Activated gamma-delta T cell treated with anti-CD3 and anti-CD28 coated beads, Interleukin-2, amount 50 U/mL, for 16 hours (primary cell): ENCODE results near the gene DDAH1.
"Not testable (repeated sequence)": the region's sequence is repeated elsewhere in the genome, so short reads cannot be mapped to it uniquely, and the experiment has no call there.

Experiments
- DNase-seq: peaks from one replicate; pipeline ENCODE4 v3.0.0-alpha.2; 2020; ENCODE audit warnings: low read depth

DDAH1 gene

GRCh38 chr1:85465099-85465785 lies at the start of gene DDAH1:
TSS of gene DDAH1 (minus strand) at chr1:85465159. CDS start at chr1:85465045, 114 bp downstream.
- no peak for DNase-seq

- not testable (repeated sequence) for DNase-seq
Measured at GRCh38 chr1:85513998-85514397, 49.0 kb upstream of the DDAH1 start.

DNA sequence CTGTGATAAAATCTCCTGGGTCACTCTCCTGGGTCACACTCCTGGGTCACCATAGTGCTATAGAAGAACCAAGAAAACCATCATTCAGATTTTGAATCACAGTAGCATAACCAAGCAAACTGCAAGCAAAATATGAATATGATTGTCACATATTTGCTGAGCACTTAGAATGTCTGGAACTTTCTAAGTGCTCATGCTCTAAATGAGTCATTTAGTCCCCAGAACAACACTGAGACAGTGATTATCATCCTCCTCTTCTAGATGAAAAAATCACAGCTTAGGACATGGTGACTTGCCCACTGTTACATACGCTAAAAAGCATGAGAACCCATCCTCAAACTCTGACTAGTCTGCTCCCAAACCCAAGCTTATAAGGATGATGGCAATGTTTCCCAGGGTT lies 39.5 kb upstream of the DDAH1 start:
- no peak for DNase-seq

GRCh38 chr1:85502625-85503083 lies 37.7 kb upstream of the DDAH1 start:
- DNase-seq: no peak

GRCh38 chr1:85502171-85502570 lies 37.2 kb upstream of the DDAH1 start:
- DNase-seq: no peak

GRCh38 chr1:85501355-85501898 lies 36.5 kb upstream of the DDAH1 start:
- no peak for DNase-seq

DNA sequence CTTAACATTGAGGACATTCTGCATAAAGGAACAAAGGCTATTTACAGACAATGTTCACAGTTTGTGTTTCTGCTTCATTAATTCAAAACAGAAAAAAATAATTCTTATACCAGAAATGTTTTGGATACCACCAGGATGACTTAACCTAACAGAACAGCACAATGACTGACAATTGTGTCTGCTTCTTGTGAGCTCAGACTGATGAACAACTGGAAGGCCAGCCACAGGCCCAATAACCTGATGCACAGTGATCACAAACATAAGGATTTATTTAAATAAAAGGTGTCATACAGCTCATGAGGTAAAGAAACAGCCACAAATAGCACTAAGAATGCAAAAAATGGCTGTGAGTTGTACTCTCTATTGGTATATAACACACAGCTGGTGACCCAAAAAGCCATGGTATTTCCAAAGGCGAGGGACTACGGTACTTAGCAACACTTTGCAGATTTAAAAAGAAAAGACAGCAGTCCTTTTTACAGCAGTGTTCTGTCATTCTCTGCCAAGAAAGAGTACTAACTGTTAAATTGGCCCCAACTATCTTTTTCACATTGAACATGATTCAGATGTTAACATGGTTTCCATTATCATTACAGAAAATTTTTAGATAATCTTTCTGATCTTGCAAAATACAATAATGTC lies 32.1 kb upstream of the DDAH1 start:
- DNase-seq: no peak

- DNase-seq: no peak
Measured at GRCh38 chr1:85495556-85495955, 30.6 kb upstream of the DDAH1 start.

DNA sequence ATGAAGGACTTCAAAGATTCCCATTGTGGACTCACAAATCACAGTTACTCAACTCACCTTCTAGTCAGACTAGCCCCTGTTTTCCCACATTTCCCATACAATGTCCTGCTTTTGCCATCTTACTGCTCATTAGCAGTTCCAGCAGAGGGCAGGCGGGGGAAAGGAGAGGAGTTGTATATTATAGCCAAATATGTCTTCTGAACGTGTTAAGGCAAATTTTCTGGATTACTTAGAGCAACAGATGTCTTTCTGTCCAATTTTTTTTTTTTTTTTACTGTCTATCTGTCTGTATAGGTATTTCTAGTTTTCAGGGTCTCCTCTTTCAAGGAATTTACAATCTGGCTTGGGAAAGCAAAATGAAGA lies 29.9 kb upstream of the DDAH1 start:
- DNase-seq: no peak

- DNase-seq: no peak
Measured at GRCh38 chr1:85494074-85494903, 29.3 kb upstream of the DDAH1 start.

DNA sequence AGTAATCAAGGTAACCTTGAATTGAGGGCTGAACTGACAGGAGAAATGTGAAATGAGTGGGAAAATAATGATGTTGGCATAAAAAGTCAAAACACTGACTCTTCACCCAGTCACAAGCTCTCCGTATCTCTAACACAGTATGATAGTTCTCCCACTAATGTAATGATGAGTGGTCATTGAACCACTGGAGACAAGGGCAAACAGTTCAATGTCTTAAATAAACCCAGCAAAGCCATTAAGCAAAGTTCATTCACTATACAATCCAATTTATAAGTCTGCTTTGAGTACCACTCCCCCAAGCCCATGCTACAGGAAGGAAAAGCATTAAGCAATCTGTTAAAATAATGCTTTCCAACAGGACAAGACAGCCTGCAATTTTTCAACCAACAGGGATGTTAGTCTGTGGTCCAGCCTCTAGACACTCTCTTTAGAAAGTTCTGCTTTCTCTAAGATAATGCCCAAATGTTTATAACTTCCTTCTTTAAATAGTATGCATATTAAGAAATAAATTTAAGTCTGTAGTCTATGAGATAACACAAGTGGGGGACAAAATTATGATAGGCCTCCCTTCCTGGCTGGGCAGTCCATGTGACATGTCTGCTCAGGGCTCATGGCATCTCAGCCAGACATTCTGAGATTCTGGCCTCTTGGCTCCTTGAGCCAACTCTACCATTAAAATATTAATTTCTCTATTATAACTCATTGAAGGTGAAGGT lies 25.5 kb upstream of the DDAH1 start:
- no peak for DNase-seq

DNA sequence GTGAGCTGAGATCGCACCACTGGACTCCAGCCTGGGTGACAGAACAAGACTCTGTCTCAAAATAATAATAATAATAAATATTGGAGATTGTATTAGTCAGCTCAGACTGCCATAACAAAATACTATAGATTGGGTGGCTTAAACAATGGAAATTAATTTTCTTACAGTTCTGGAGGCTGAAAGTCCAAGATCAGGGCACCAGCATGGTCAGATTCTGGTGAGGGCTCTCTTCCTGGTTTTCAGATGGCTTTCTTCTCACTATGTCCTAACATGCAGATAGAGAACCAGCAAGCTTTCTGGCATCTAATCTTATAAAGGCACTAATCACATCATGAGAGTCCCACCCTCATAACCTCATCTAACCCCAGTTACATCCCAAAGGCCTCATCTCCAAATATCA lies 23.2 kb upstream of the DDAH1 start:
- no peak for DNase-seq

DNA sequence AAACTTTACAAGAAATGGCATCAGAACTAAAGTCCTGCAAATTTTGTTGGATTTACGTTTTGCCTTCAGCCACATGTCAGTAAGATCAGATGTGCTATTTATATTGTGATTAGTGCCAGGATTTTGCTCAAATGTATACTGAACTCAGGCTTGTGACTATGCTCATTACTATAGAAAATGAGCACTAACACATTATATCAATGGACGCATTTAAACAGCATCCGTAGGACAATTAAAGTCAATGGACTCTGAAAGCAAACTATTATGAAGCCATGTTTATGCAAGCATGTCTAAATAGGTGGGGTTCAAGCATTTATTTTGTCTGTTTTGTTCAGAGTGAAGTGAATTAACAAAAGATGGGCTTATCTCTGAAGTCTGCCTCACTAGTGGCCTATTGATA lies 20.6 kb upstream of the DDAH1 start:
- DNase-seq: no peak

DNA sequence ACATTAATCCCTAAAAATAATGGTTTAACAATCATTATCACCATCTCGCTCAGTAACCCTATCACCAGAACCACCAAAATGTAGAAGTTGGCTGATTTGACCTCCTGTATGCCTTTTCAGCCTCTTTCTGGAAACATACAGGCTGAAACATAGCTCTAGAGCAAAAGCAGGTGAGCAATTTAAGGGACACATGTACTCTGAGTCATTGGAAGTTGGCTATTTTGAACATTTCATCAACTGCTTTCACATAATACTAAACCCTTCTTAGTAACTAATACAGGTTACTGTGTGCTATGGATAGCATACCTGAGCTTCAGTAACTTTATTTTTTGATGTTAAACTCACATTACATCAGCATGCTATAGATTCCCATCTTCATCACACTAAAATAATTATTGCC lies 19.8 kb upstream of the DDAH1 start:
- DNase-seq: no peak

DNA sequence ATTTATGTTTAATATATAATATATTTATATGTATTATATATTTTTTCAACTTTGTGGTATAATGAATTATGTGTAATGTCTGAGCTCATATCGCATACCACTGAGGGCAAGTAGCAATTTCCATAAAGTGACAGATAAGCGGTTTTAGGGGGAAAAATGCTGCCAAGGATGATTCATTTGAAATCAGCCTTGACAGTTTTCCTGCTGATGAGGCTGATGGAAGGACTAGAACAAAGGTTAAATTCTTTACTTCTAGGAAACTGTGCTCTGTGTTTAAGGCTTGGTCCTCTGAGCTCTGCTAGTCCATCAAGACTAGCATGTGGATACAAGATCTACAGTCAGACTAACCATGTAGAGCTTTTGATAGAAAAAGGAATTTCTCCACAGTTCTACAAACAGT lies 19.3 kb upstream of the DDAH1 start:
- no peak for DNase-seq

DNA sequence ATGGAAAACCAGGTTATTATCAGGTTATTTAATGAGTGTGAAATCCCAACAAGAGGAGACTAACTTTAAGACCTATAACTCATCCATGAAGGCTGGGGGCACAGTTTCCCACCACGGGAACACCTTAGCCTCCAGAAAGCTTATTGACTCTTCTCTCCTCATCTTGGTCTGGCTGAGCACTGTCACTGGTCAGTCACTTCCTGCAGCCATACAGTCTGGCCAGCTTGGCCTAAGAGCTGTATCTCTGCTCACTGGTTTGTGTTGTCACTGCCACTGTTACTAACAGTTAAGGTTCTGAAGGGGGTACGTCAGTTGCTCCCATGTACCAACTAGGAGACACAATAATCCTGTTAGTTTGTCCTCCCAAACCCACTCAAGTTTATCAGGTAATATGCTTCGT lies 16.7 kb upstream of the DDAH1 start:
- no peak for DNase-seq

DNA sequence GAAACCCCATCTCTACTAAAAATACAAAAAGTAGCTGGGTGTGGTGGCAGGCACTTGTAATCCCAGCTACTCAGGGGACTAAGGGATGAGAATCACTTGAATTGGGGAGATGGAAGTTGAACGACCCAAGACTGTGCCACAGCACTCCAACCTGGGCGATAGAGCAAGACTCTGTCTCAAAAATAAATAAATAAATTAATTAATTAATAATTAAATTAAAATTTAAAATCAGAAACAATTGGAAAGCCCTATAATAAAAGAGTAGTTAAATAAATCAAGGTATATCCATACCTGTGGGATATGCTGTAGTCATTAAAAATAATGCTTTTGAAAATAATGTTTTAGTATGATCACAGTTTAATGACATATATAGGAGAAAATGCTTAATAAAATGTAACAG lies 15.6 kb upstream of the DDAH1 start:
- DNase-seq: no peak

DNA sequence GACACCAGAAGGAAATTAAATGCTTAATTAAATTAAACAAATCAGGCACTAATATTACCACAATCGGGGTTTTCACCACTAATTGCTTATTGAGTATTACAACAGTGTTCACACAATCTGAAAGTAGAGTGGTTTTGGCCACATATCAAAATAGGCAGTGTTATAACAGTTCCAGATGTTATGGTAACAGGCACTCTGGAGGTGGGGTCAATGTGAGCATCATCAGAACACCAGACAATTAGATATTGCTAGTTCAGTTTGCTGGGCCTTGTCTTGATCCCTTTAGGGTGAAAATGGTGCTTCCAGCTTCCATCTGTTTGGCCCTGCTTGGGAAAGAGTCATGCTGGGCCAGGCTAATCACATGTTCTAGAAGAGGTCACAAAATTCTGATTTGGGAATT lies 14.5 kb upstream of the DDAH1 start:
- DNase-seq: no peak

GRCh38 chr1:85478366-85478765 lies 13.4 kb upstream of the DDAH1 start:
- DNase-seq: no peak

GRCh38 chr1:85475055-85475454 lies 10.1 kb upstream of the DDAH1 start:
- DNase-seq: no peak

- DNase-seq: no peak
Measured at GRCh38 chr1:85473390-85473789, 8.4 kb upstream of the DDAH1 start.

GRCh38 chr1:85471558-85471957 lies 6.6 kb upstream of the DDAH1 start:
- no peak for DNase-seq
